Measurements from ENCODE around the gene TMEM218.
A peak's percentile ranks its signal among the peaks of the same experiment; 100 is the strongest.
"Not testable (repeated sequence)": the region's sequence is repeated elsewhere in the genome, so short reads cannot be mapped to it uniquely, and the experiment has no call there.

TMEM218 gene

GRCh38 chr11:125074511-125075241 is 36.8 kb downstream of the TMEM218 start:
- peak; percentile 20 for DNase-seq

DNA sequence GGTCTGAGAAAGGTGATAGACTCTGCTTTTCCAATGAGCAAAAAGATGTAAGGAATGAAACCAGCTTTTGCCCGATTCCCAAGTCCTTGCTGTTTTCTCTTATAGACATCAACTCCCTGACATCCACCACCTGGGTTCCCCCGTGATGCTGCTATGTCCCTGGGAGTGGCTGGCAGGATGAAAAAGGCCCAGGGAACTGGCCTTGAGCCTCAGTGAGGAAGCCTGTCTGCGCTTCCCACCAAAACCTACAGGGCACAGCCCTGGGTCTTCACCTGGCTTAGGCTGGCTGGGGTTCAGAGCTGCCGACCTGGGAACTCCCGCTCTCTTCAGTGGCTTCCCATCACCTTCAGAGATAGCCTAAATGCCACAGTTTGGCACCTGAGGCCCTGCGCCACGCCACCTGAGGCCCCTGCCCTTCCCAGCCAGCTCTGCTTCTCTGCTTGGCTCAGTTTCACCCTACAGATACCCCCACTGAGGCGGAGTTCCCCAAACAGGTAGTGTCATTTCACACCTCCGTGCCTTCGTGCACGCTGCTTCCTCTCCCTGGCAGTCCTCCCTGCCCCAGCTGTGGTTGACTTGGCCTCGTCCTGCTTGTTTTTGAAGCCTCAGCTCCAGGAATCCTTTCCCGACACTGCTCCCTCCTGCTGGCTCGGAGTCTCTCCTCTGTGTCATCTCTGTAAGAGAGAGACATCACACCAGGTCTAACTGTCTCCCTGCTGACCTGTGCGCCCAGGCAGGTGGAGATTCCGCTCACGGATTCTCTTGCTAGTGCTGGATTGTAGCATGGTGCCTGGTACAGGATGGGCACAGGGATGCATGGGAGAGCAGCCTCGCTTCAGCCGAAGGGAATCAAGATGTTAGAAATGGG is 37.6 kb downstream of the TMEM218 start:
- DNase-seq = peak; percentile 16

DNA sequence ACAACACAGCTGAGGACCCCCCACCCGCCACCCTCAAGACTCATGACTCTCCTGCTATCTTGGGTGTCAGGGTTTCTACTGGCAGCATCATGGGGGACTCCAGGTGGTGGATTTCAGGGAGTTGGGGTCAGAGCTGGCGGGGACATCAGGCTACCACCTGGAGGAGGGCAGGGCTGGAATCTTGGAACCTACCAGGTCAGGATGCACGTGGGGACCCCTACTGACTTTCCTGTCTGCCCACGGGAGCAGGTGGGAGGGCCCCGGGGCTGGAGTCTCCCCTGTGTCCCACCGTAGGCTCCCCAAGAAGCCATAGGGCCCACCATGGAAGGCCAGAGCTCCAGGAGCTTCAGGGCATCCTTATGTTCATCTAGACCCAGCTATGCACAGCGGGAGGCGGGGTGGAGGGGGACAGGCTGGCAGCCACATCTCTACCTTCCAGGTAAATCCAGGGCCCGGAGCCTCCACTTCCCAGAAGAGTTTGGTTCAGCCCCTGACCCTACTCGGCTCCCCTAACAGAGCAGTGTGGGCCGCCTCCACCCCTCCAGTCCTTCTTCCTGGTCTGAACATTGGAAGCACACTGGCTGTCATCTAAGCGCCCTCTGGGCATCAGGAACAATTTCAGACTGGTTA is 38.4 kb downstream of the TMEM218 start:
- DNase-seq = peak; percentile 7

DNA sequence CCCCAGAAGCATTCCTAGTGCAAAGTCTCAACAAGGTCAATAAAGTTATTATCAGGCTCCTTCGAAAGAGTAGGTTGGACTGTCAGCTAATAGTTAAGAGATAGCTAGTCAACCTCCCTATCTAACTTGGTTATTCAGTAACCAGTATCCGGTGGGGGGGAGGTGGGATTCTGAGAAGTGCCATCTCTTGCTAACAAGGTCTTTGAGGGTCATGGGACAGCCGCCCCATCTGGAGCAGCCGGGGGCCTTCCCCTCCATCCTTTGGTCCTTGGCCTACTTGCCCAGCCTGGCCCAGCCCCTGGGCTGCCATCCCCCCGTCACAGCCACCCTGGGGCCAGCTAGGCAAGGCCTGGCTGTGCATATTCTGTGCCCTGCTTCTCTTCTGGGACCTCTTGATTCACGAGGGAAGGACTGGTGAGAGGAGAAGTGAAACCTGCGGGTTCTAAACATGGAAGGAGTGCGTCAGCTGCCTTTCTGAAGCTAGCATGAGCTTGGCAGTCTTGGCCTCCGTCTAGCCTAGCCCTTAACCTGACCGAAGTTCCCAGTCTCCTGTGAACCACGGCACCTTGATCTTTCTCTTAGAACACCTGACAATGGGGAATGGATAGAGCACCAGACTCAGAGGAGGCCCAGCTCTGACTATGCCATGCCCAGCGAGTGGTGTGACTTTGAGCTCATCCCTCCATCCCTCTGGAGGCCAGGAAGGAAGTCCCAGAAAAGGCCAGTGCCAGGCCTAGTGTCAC is 39.0 kb downstream of the TMEM218 start:
- peak; percentile 4 for DNase-seq

- no peak for DNase-seq
These were observed 39.6 kb downstream of the TMEM218 start for GRCh38 chr11:125071846-125072217.

GRCh38 chr11:125071435-125071834 is 40.0 kb downstream of the TMEM218 start:
- DNase-seq = peak; percentile 7

GRCh38 chr11:125070699-125071254 is 40.6 kb downstream of the TMEM218 start:
- peak; percentile 18 for DNase-seq

GRCh38 chr11:125069796-125070195 is 41.6 kb downstream of the TMEM218 start:
- peak; percentile 9 for DNase-seq

- DNase-seq = no peak
These were observed 42.4 kb downstream of the TMEM218 start for GRCh38 chr11:125069008-125069407.

DNA sequence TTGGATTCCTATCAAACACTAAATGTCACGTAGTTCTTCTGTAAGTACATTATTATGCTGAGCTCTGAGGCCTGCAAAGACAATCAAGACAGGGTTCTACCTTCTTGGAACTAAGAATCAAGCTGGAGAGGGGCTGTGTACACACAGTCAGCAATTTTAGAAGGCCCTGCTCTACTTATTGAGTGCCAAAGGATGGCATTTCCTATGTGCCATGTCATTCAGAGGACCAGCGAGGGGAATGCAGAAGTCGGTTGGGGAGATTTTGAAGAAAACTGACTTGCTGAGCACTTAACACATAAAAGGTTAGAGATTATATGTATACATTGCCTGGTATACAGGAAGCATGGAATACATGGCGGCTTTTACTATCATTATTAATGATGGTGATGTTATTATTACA is 43.1 kb downstream of the TMEM218 start:
- DNase-seq = no peak

DNA sequence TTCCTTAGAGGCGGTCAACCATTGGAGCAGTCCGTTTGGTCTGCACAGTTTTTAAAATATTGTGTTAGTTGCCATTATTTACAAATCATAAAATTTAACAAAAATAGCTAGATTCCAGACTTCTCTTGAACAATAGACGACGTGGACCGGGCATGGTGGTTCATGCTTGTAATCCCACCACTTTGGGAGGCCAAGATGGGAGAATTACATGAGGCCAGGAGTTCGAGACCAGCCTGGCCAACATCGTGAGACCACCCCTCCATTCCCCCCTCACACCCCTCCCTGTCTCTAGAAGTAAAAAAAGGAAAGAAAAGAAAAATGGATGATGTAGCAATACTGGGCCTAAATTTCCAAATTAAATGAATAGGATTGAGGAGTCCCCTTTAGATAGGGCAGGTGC is 47.4 kb downstream of the TMEM218 start:
- DNase-seq = no peak

DNA sequence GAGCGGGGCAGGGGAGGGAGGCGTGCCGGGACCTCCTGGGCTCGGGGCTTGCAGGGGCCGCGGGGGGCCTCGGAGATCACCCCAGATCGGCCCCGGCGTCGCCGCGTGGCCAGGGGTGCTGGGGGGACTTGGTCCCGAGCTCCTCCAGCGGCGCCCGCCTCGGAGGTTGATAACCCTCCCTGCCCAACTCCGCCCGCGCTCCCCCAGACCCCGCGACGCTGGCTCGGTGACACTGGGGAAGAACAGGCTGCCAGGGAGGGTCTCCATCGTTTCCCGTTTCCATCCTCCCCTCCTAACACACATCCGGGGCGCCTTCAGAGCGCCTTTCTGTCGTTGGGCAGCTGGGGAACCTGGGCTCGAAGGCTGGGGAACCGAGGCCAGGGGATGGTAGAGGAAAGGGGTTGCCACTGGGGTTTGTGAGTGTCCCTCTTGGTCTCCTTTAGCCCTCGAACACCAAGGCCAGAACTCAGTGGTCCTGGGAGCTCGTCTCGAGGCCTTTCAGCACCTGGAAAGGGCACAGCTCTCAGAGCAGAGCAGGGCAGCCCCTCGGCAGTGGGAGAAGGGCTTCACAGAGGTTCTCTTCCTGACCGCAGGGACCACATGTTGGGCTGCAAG is 47.9 kb downstream of the TMEM218 start:
- DNase-seq = peak; percentile 34

GRCh38 chr11:125062931-125063428 is 48.4 kb downstream of the TMEM218 start, which contains the start of gene SLC37A2:
Gene SLC37A2, plus strand, starts transcription at chr11:125063305. Its CDS starts 63 bp downstream, at chr11:125063368.
- DNase-seq = peak; percentile 84

GRCh38 chr11:125062218-125062930 is 49.1 kb downstream of the TMEM218 start:
- DNase-seq = peak; percentile 9

DNA sequence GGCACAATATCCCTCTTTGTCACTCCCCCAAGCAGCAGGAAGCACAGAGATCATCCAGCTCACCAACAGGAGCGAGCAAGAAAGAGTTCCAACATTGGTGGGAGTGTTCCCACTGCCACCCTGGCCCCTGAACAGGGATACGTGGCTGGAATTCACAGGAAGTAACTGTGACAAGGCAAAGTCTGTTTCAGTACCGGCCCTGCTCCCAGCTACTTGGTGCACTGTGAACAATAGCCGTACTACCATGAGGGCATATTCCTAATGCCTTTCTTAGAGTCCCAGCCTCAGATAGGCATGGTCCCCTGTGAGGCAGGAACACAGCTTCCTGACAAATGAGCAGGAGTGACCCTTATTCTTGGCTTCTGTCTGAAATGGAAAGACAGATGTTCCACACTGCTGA is 50.1 kb downstream of the TMEM218 start:
- DNase-seq = no peak

GRCh38 chr11:125057693-125058016 is 53.8 kb downstream of the TMEM218 start:
- no peak for DNase-seq

DNA sequence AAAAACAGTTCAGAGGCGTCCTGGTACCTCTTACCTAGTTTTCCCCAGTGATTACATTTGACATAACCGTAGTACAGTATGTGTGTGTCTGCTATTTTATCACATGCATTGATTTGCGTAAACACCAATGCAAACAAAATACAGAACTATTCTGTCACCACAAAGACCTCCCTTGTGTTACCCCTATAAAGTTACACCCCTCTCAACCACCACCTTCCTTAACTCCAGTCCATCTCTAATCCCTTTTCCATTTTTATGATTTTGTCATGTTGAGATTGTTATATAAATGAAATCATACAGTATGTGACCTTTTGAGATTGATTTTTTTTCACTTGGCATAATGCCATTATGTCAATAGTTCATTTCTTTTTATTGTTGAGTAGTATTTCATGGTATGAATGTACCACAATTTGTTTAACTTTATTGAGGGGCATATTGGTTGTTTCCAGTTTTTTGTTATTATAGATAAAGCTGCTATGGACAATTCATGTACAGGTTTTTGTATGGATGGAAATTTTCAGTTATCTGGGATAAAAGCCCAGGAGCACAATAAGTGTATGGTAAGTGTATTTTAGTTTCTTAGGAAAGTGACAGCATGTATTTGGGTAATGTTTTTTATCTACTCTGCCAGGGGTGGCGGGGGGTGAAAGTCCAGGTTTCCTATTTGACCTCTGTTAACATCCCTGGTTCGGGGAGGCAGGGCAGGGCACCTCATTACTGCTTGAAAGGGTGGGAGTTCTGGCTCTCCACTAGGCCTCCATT is 54.3 kb downstream of the TMEM218 start:
- DNase-seq = no peak

GRCh38 chr11:125056111-125056510 is 55.3 kb downstream of the TMEM218 start:
- DNase-seq = not testable (repeated sequence)

DNA sequence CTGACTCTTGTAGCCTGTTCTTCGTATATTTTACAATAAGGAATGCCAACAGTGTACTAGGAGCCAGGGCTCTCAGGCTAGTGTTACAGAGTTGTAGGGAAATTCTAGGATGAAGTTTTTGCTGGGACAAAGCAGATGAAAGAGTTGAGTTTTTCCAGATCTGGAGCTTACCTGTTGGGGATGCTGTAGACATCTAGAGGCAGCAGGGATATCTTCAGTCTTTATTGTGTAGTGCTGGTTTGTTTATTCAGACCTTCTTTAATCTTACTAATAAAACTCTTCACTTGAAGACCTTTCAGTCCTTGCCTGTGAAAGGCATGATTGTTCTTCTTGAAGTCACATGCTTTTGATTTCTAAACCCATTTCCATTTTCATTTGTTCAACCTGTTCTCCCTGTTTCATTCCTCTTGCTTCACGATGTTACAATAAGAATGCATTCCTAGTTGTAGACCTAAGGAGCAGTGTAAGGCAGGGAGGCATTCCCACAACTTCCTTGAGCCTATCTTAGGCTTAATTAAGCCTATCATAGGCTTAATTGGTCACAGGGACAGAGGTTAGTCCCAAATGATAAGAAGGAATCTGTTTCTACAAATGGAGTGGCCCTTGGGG is 56.2 kb downstream of the TMEM218 start:
- DNase-seq = no peak

DNA sequence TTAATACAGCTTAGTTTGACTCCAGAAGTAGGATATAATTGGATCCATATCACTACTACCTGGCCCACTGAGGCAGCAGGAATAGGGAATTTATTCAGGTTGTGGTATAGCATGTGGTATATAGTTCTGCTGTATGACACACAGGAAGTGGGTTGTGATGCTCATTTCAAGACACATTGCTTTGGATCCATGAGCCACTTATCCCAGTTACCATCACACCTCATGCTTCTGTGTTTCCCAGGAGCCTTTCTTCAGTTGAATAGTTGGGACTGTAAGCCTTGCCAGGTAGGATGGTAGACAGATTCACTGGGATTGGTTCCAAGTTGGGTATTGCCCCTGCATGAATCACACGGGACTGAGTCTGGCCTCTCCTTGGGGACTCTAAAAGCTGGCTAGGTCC is 58.3 kb downstream of the TMEM218 start:
- DNase-seq = no peak
